GM12878 (cell line): ENCODE results near the gene PRR18. TPM values are rescaled to one million over a fixed set of nuclear protein-coding genes. Genes with fewer than 3 reads are reported as not detected.

ENCODE experiments used
- BHLHE40 ChIP-seq, 2 experiments: fragments of 450-650 bp in 1 of 2; IDR thresholded peaks; 2 replicates each; pipeline ENCODE4 v1.6.1; 2011 to 2017; ENCODE audit warnings: low read depth in 2 of 2, borderline replicate concordance in 1 of 2, improper control_type of control experiment in 1 of 2, low read length in 1 of 2, mild to moderate bottlenecking in 1 of 2
- CBX3 ChIP-seq: fragments of 200-600 bp; sonication (generic); IDR thresholded peaks from 2 replicates; pipeline ENCODE4 v1.6.1; 2016; ENCODE audit warnings: low read depth, borderline replicate concordance
- GATAD2B ChIP-seq: fragments of 450-650 bp; conservative IDR thresholded peaks from 2 replicates; pipeline ENCODE4 v1.6.1; 2017; ENCODE audit warnings: low read depth, mild to moderate bottlenecking, moderate library complexity
- MYC ChIP-seq: IDR thresholded peaks from 2 replicates; pipeline ENCODE4 v1.6.1; 2011; ENCODE audit warnings: mild to moderate bottlenecking, low read length, moderate library complexity, inconsistent platforms; ENCODE audit not compliant: insufficient read depth, insufficient replicate concordance, insufficient read length, severe bottlenecking
- PBX3 ChIP-seq: IDR thresholded peaks from 2 replicates; pipeline ENCODE4 v1.6.1; 2011; ENCODE audit warnings: mild to moderate bottlenecking, low read depth, low read length, moderate library complexity; ENCODE audit not compliant: insufficient replicate concordance
- RB1 ChIP-seq: fragments of 450-650 bp; formaldehyde crosslinking; IDR thresholded peaks from 2 replicates; pipeline ENCODE4 v1.6.1; 2017; ENCODE audit warnings: mild to moderate bottlenecking, borderline replicate concordance
- RELA ChIP-seq: fragments of 450-650 bp; IDR thresholded peaks from 2 replicates; pipeline ENCODE4 v1.8.0; 2014; ENCODE audit warnings: borderline replicate concordance; ENCODE audit not compliant: partially characterized antibody
- SMC3 ChIP-seq: IDR thresholded peaks from 2 replicates; pipeline ENCODE4 v1.6.1; 2011; ENCODE audit warnings: low read length, improper control_type of control experiment, borderline replicate concordance
- TAF1 ChIP-seq: IDR thresholded peaks from 2 replicates; pipeline ENCODE4 v1.6.1; 2011; ENCODE audit warnings: mild to moderate bottlenecking, low read depth, low read length, borderline replicate concordance
- TBL1XR1 ChIP-seq: IDR thresholded peaks from 2 replicates; pipeline ENCODE4 v1.6.1; 2012; ENCODE audit warnings: low read depth, low read length, improper control_type of control experiment
- ZNF24 ChIP-seq: fragments of 450-650 bp; IDR thresholded peaks from 2 replicates; pipeline ENCODE4 v1.6.1; 2017; ENCODE audit warnings: antibody characterized with exemption, mild to moderate bottlenecking
- ZNF622 ChIP-seq: fragments of 450-650 bp; IDR thresholded peaks from 2 replicates; pipeline ENCODE4 v1.6.1; 2017; ENCODE audit warnings: mild to moderate bottlenecking, inconsistent platforms
- ZNF687 ChIP-seq: fragments of 450-650 bp; IDR thresholded peaks from 2 replicates; pipeline ENCODE4 v1.6.1; 2017; ENCODE audit warnings: mild to moderate bottlenecking, moderate library complexity
- polyA plus RNA-seq, 11 experiments: library from polyadenylated mRNA; depleted of rRNA in 4 of 11; unstranded in 6 of 11; stranded (reverse) in 5 of 11; fragments of >200 nt; fragmentation: Nextera tagmentation in 4 of 11; fragmentation: Illumina TruSeq in 1 of 11; extraction: Ambion mirVana in 4 of 11; extraction: Trizol in 1 of 11; gene quantifications; 1 replicate in 1 of 11; 2 replicates in 10 of 11; pipeline versions ENCODE4 v1.2.1 to v1.2.3, GENCODE V29; 2011 to 2016; ENCODE audit warnings: inconsistent platforms in 2 of 11, missing spikeins in 2 of 11, low read depth in 1 of 11
- total RNA-seq, 4 experiments: library from RNA; depleted of rRNA in 3 of 4; stranded (reverse); fragments of >200 nt in 3 of 4; fragmentation: Illumina TruSeq in 1 of 4; extraction: Trizol in 1 of 4; gene quantifications; 2 replicates each; pipeline versions ENCODE4 v1.2.1 to v1.2.3, GENCODE V29; 2013 to 2021

The PRR18 gene
- total and polyA plus RNA-seq, 10 of the 15 experiments (the other 5 are each of a cell fraction or from before 2014, with no cell fraction given) = 0.13 to 8.2 (median 1.6) TPM

GRCh38 chr6:166275714-166276166 lies 32.5 kb downstream of the PRR18 start (continued):
- TF ChIP-seq TAF1 (no peak), MYC (no peak), RELA (no peak), RB1 (peak; percentile 72; the same call in 1 of the 2 replicates), GATAD2B (peak; percentile 48; the same call in 1 of the 2 replicates), BHLHE40 (IDR thresholded peaks at IDR 0.05; ENCODE audit: borderline replicate concordance in 1 of 2, low read depth in 2 of 2, low read length in 1 of 2) (peak; percentile 48 to 74; a peak in 3 of 4 replicates), TBL1XR1 (no peak), PBX3 (no peak), ZNF24 (peak; percentile 68), CBX3 (no peak), SMC3 (peak; percentile 93), ZNF687 (no peak), ZNF622 (no peak)
